ENCODE measurements around the gene CCR7. TPM values are rescaled to one million over a fixed set of nuclear protein-coding genes. Genes with fewer than 3 reads are reported as not detected.

Gene CCR7
- total and polyA plus RNA-seq, 2 of the 13 experiments (the other 11 are each of a cell fraction or from before 2014, with no cell fraction given): 0.04 to 0.53 TPM

- 0 out of 2 replicates have a peak, but pooled peaks have one; percentile 52 for TF ChIP-seq IRF2 (CRISPR knock-in tag; IDR thresholded peaks at IDR 0.05)
- no peak for TF ChIP-seq ZNF337 (CRISPR knock-in tag; IDR thresholded peaks at IDR 0.05; ENCODE audit: borderline replicate concordance, low read depth)
- TF ChIP-seq ZNF577 (CRISPR knock-in tag; IDR thresholded peaks at IDR 0.05; ENCODE audit: borderline replicate concordance, low read depth): no peak
- TF ChIP-seq ASH2L (IDR thresholded peaks at IDR 0.05; ENCODE audit: insufficient read length, low read depth, low read length): peak; percentile 16
- TF ChIP-seq ZFYVE20 (CRISPR knock-in tag; IDR thresholded peaks at IDR 0.05; ENCODE audit: borderline replicate concordance, low read depth): no peak
- TF ChIP-seq, protein P1, sequence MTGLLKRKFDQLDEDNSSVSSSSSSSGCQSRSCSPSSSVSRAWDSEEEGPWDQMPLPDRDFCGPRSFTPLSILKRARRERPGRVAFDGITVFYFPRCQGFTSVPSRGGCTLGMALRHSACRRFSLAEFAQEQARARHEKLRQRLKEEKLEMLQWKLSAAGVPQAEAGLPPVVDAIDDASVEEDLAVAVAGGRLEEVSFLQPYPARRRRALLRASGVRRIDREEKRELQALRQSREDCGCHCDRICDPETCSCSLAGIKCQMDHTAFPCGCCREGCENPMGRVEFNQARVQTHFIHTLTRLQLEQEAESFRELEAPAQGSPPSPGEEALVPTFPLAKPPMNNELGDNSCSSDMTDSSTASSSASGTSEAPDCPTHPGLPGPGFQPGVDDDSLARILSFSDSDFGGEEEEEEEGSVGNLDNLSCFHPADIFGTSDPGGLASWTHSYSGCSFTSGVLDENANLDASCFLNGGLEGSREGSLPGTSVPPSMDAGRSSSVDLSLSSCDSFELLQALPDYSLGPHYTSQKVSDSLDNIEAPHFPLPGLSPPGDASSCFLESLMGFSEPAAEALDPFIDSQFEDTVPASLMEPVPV (CRISPR knock-in tag; IDR thresholded peaks at IDR 0.05): no peak
- TF ChIP-seq STAT5B (CRISPR knock-in tag; IDR thresholded peaks at IDR 0.05): no peak
- no peak for TF ChIP-seq ZNF761 (CRISPR knock-in tag; conservative IDR thresholded peaks at IDR 0.05)
- no peak for TF ChIP-seq SIN3B (IDR thresholded peaks at IDR 0.05; ENCODE audit: low read length)
- TF ChIP-seq NFRKB (IDR thresholded peaks at IDR 0.05): no peak
- no peak for TF ChIP-seq MAZ (IDR thresholded peaks at IDR 0.05; ENCODE audit: borderline replicate concordance, low read depth, low read length)
- TF ChIP-seq MAZ (CRISPR knock-in tag; IDR thresholded peaks at IDR 0.05; ENCODE audit: low read depth): peak; percentile 68; the same call in 1 of the 2 replicates
- TF ChIP-seq KDM2A (CRISPR knock-in tag; IDR thresholded peaks at IDR 0.05; ENCODE audit: borderline replicate concordance, low read depth): peak; percentile 46; the same call in 1 of the 2 replicates
- TF ChIP-seq ZNF879 (CRISPR knock-in tag; IDR thresholded peaks at IDR 0.05): no peak
- no peak for TF ChIP-seq RFXAP (CRISPR knock-in tag; IDR thresholded peaks at IDR 0.05; ENCODE audit: borderline replicate concordance)
- no peak for TF ChIP-seq SYNCRIP (IDR thresholded peaks at IDR 0.05; ENCODE audit: insufficient read depth, low read depth, low read length)
- TF ChIP-seq, protein P2, sequence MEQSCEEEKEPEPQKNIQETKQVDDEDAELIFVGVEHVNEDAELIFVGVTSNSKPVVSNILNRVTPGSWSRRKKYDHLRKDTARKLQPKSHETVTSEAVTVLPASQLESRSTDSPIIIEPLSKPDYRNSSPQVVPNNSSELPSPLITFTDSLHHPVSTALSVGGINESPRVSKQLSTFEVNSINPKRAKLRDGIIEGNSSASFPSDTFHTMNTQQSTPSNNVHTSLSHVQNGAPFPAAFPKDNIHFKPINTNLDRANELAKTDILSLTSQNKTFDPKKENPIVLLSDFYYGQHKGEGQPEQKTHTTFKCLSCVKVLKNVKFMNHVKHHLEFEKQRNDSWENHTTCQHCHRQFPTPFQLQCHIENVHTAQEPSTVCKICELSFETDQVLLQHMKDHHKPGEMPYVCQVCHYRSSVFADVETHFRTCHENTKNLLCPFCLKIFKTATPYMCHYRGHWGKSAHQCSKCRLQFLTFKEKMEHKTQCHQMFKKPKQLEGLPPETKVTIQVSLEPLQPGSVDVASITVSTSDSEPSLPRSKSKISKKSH (CRISPR knock-in tag; IDR thresholded peaks at IDR 0.05; ENCODE audit: borderline replicate concordance): no peak
- peak; percentile 67; the same call in 1 of the 2 replicates for TF ChIP-seq NFATC3 (CRISPR knock-in tag; IDR thresholded peaks at IDR 0.05)
- TF ChIP-seq HDAC6 (IDR thresholded peaks at IDR 0.05; ENCODE audit: low read depth, low read length): no peak
- TF ChIP-seq ARNTL (CRISPR knock-in tag; IDR thresholded peaks at IDR 0.05): no peak
- no peak for TF ChIP-seq RXRA (CRISPR knock-in tag; IDR thresholded peaks at IDR 0.05)
- TF ChIP-seq CTCF (CRISPR knock-in tag; IDR thresholded peaks at IDR 0.05): no peak
- TF ChIP-seq KDM5A (IDR thresholded peaks at IDR 0.05; ENCODE audit: borderline replicate concordance, low read length): no peak
- no peak for TF ChIP-seq XBP1 (CRISPR knock-in tag; IDR thresholded peaks at IDR 0.05)
- peak; percentile 55; the same call in 1 of the 2 replicates for TF ChIP-seq RARA (CRISPR knock-in tag; IDR thresholded peaks at IDR 0.05)
- TF ChIP-seq ELF1 (CRISPR knock-in tag; IDR thresholded peaks at IDR 0.05): no peak
- TF ChIP-seq ZSCAN12 (CRISPR knock-in tag; IDR thresholded peaks at IDR 0.05): no peak
These were observed 22.5 kb downstream of the CCR7 start (continued) for GRCh38 chr17:40542558-40543411.
